ENCODE results near the gene ATP1A3. TPM values are rescaled to one million over a fixed set of nuclear protein-coding genes. Genes with fewer than 3 reads are reported as not detected.
A peak's percentile ranks its signal among the peaks of the same experiment; 100 is the strongest.
"Not testable (repeated sequence)": the region's sequence is repeated elsewhere in the genome, so short reads cannot be mapped to it uniquely, and the experiment has no call there.

ATP1A3 gene
- total RNA-seq, 2 donors from 2014 or later: 2.0 to 4.0 TPM

GRCh38 chr19:41941410-41942202, 52.4 kb downstream of the ATP1A3 start:
- H3K36me3 Mint-ChIP-seq: peaks cover 0 to 5% of the 10 kb centered on the region in 2 donors
- DNase-seq (ENCODE audit: low spot score in 2 of 2) (no peak), ATAC-seq (no peak)
- peak overlapping the region; percentile 24 to 88 for H3K27ac Mint-ChIP-seq
- H3K9me3 Mint-ChIP-seq: no peaks in the 10 kb centered on the region

GRCh38 chr19:41940731-41941409, 53.2 kb downstream of the ATP1A3 start:
- DNase-seq (ENCODE audit: low spot score in 2 of 2): no peak
- Mint-ChIP-seq H3K36me3 (peaks cover 0 to 5% of the 10 kb centered on the region in 2 donors), H3K9me3 (no peaks in the 10 kb centered on the region), H3K27ac (peak overlapping the region; percentile 48 to 88)
- ATAC-seq: no peak

- H3K36me3 Mint-ChIP-seq: peaks cover 0 to 5% of the 10 kb centered on the region in 2 donors
- peak in 1 of 2 donors; percentile 41 for DNase-seq (ENCODE audit: low spot score in 2 of 2)
- peak overlapping the region; percentile 48 to 79 for H3K27ac Mint-ChIP-seq
- peak; percentile 23 to 40 for ATAC-seq
- H3K9me3 Mint-ChIP-seq: no peaks in the 10 kb centered on the region
These were observed 53.9 kb downstream of the ATP1A3 start for GRCh38 chr19:41939861-41940730.

DNA sequence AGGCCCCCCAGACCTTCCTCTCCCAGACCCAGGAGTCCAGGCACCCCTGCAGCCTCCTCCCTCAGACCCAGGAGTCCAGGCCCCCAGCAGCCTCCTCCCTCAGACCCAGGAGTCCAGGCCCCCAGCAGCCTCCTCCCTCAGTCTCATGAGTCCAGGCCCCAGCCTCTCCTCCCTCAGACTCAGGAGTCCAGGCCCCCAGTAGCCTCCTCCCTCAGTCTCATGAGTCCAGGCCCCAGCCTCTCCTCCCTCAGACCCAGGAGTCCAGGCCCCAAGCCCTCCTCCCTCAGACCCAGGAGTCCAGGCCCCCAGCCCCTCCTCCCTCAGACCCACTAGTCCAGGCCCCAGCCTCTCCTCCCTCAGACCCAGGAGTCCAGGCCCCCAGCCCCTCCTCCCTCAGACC, 54.8 kb downstream of the ATP1A3 start:
- not testable (repeated sequence) for H3K9me3 Mint-ChIP-seq; H3K27ac Mint-ChIP-seq; ATAC-seq; H3K36me3 Mint-ChIP-seq; DNase-seq (ENCODE audit: low spot score in 2 of 2)

DNA sequence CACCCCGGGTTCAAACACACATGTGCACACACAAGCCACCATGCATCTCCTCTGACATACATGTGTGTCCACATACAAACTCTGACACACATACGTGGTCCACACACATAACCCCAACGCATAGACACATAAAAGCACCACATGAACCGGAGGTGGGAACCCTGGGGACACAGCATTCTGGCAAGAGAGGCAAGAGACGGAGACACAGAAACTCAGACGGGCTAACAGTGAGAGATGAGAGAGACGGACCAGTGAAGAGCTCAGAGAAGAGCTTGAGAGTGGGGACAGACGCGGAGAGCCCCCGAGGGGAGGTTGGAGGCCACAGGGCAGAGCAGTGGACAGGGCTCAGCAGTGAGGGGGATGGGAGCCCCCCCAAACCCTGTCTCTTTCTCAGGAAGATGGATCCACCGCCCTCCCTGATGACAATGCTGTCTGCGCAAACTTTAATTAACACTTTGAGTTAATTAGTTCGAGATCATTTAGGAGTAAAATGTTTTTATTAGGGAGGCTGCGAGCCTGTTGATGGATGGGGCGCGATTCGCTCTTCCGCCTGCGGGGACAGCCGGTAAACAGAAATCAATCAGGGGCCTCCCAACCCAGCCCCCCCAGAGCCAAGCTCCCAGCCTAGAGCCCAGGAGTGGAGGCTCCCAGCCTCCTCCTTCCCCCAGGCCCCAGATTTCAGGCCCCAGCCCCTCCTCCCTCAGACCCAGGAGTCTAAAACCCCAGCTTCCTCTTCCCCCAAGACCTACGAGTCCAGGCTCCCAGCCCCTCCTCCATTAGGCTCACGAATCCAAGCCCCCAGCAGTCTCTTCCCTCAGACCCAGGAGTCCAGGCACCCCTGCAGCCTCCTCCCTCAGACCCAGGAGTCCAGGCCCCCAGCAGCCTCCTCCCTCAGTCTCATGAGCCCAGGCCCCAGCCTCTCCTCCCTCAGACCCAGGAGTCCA, 56.2 kb downstream of the ATP1A3 start:
- peaks cover 0 to 2% of the 10 kb centered on the region in 2 donors for H3K36me3 Mint-ChIP-seq
- H3K27ac Mint-ChIP-seq: peak overlapping the region in 1 of 2 donors; percentile 3
- no peak for DNase-seq (ENCODE audit: low spot score in 2 of 2)
- no peak for ATAC-seq
- no peaks in the 10 kb centered on the region for H3K9me3 Mint-ChIP-seq

- DNase-seq (ENCODE audit: low spot score in 2 of 2) (no peak), ATAC-seq (no peak)
- Mint-ChIP-seq H3K27ac (peak overlapping the region in 1 of 2 donors; percentile 28), H3K36me3 (no peaks in the 10 kb centered on the region), H3K9me3 (no peaks in the 10 kb centered on the region)
These were observed 57.1 kb downstream of the ATP1A3 start for GRCh38 chr19:41936961-41937360.

- DNase-seq (ENCODE audit: low spot score in 2 of 2) (no peak), ATAC-seq (peak; percentile 30 to 53)
- Mint-ChIP-seq H3K36me3 (no peaks in the 10 kb centered on the region), H3K9me3 (no peaks in the 10 kb centered on the region), H3K27ac (peak overlapping the region in 1 of 2 donors; percentile 28)
These were observed 57.6 kb downstream of the ATP1A3 start for GRCh38 chr19:41936416-41936850.

DNA sequence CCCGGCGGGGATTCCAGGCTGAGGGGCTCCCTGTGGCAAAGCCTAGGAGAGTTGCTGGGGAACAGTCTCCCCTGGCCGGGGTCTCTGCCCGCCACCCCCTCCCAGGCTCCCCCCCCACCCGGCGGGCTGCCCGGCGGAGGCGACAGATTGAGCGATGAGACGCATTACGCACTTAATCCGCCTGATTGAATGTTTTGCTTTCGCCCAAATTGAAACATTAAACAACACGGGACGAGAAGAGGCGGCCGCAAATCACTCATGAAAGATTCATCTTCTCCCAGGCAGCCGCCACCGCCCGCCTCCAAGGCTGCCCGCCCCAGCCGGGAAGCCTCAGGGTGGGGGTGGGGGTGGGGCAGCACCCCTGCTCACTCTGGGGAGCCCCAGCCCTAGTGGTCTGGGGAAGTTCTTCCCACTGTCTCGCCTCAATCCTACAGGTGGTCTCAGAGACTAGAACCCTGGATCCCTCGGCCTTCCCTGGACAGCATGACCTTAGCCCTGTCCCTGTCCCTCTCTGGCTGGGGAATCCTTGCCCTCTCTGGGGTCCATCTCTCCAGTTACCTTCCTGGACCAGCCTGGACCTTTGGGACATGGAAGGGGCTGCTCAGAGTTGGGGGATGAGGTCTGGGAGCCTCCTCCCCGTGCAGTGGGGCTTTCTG, 58.1 kb downstream of the ATP1A3 start:
- DNase-seq (ENCODE audit: low spot score in 2 of 2): no peak
- Mint-ChIP-seq H3K27ac (peak overlapping the region in 1 of 2 donors; percentile 81), H3K36me3 (no peaks in the 10 kb centered on the region), H3K9me3 (no peaks in the 10 kb centered on the region)
- ATAC-seq: peak in 1 of 2 donors; percentile 11

DNA sequence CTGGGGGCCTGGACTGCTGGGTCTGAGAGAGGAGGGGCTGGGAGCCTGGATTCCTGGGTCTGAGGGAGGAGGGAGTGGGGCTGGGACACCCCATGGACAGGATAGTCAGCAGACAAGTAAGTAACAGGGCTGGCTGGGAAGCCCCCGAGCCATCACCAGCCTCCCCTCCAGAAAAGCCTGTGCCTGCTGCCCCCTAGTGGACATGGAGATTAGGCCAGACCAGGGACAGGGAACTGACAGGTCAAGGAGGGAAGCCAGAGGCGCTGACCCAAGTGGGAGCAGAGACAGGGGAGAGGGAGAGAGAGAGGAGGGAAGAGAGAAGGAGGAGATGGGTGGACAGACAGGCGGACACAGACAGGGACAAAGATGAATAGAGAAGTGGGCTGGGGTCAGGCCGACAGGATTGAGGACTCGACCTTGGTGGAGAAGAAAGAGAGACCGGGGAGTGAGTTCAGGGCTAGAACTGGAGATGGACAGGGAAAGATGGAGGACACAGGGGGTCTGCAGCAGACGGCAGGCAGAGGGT, 59.1 kb downstream of the ATP1A3 start:
- Mint-ChIP-seq H3K27ac (peak overlapping the region; percentile 15 to 81), H3K36me3 (no peaks in the 10 kb centered on the region), H3K9me3 (no peaks in the 10 kb centered on the region)
- ATAC-seq (peak; percentile 76 to 87), DNase-seq (ENCODE audit: low spot score in 2 of 2) (peak; percentile 77 to 88)

GRCh38 chr19:41933693-41934426, 60.2 kb downstream of the ATP1A3 start:
- no peak for DNase-seq (ENCODE audit: low spot score in 2 of 2)
- no peaks in the 10 kb centered on the region for H3K36me3 Mint-ChIP-seq
- no peaks in the 10 kb centered on the region for H3K9me3 Mint-ChIP-seq
- peak overlapping the region in 1 of 2 donors; percentile 81 for H3K27ac Mint-ChIP-seq
- ATAC-seq: no peak

DNA sequence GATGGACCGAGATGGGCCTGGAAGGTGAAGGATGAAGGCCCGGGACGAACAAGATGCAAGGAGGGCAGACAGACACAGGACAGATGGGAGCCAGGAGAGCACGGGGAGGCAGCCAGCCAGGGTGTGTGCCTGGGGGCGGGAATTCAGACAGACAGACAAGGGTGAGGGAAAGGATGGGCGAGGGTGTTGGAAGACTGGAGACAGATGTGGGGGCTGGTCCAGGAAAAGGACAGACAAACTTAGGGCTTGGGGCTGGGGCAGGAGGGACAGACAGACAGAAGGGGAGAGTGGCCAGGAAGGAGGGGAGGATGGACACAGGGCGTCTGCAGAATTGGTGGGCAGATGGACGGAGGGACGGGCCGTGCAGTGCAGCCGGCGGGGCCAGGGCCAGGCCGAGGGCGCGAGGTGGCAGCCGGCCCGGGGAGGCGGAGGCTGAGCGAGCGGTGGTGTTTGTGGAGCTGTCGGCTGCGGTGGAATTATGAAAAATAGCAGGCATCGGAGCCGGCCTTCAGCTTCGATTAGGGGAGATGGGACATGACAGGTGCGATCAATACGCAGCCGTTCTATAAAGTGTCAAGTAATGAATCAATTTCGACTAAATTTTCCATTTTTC, 61.2 kb downstream of the ATP1A3 start:
- Mint-ChIP-seq H3K36me3 (no peaks in the 10 kb centered on the region), H3K27ac (peak overlapping the region in 1 of 2 donors; percentile 81), H3K9me3 (no peaks in the 10 kb centered on the region)
- ATAC-seq (no peak), DNase-seq (ENCODE audit: low spot score in 2 of 2) (no peak)

DNA sequence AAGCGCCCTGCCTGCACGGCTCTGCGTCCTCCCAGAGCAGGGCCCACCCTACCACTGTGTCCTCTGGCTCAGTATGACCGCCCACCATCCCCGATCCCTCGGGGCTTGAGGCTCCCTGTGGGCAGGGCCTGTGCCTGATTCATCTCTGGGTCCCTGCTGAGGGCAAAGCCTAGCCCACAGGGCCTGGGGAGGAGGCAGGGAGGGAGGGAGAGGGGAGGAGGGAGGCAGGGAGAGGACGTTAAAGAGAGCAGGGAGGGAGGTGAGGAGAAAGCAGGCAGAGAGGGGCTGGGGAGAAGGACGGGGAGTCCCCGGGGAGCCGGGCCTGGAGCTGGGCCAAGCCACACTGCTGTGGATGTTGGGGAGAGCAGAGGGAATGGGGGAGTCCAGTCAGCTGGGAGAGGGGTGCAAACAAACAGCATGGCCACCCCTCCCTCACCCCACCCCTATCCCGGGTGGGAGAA, 61.7 kb downstream of the ATP1A3 start:
- Mint-ChIP-seq H3K9me3 (no peaks in the 10 kb centered on the region), H3K36me3 (no peaks in the 10 kb centered on the region), H3K27ac (no peak overlapping the region)
- DNase-seq (ENCODE audit: low spot score in 2 of 2): no peak
- ATAC-seq: no peak

GRCh38 chr19:41930926-41931592, 63.0 kb downstream of the ATP1A3 start:
- Mint-ChIP-seq H3K36me3 (no peaks in the 10 kb centered on the region), H3K27ac (no peak overlapping the region), H3K9me3 (no peaks in the 10 kb centered on the region)
- DNase-seq (ENCODE audit: low spot score in 2 of 2): no peak
- no peak for ATAC-seq

GRCh38 chr19:41930322-41930722, 63.7 kb downstream of the ATP1A3 start:
- ATAC-seq: no peak
- Mint-ChIP-seq H3K36me3 (no peaks in the 10 kb centered on the region), H3K9me3 (no peaks in the 10 kb centered on the region), H3K27ac (peak overlapping the region in 1 of 2 donors; percentile 12)
- no peak for DNase-seq (ENCODE audit: low spot score in 2 of 2)
